KBM-7 (cell line): ENCODE data around the gene PDZD2.

Experiments used
- DNase-seq: peaks from one replicate; pipeline ENCODE4 v3.0.0-alpha.2; 2015
- in situ Hi-C: fragments of 300-500 bp; cut with MboI; formaldehyde crosslinking; loops from 2 replicates; pipeline ENCODE4 v1.14.3; 2020; ENCODE audit warnings: low sequenced_read_pairs, low pct_unique_long_range_greater_than_20kb, mixed read lengths

PDZD2 gene

DNA sequence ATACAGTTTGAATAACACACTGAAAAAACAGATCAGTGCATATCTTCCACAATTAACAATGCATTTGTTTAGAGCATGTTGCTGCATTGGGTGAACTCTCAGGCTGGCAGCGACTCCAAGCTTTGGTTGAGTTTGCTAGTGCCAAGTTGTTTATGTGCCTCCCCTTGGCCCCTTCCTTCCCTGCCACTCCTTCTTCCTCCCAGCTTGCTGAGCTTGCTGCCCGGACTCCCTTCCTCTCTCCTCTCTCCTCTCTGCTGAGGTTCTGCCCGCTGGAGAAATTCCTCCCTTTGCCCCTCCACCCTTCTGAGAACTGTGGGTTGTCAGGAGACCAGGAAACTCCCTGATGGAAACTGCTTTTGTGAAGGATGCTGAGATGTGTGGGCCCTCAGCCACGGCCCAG is 247.3 kb downstream of the PDZD2 start:
- in situ Hi-C loops: no loop called here
- no peak for DNase-seq

- in situ Hi-C loops: no loop called here
- DNase-seq: no peak
Observed at GRCh38 chr5:31887556-31887955, 248.6 kb downstream of the PDZD2 start.

DNA sequence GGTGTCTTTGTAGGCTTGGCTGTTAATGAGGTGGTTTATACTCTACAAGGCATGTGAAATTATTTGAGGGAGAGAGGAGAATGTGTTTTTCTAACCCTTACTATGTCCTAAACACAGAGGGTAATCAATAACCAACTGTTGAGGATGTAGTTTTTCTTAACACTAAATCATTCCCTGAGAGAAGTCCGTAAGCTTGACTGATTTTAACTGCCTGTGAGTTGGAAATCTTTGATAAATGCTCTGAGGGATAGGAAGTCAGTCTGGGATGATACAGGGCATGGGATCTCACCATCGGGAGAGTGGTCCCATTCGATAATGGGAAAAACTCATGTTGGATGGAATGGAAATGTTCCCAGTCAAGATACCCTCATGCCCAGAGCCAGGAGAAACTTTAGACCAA is 249.6 kb downstream of the PDZD2 start:
- in situ Hi-C loops: no loop called here
- no peak for DNase-seq

- in situ Hi-C loops: no loop called here
- no peak for DNase-seq
Observed at GRCh38 chr5:31889001-31889561, 250.2 kb downstream of the PDZD2 start.

DNA sequence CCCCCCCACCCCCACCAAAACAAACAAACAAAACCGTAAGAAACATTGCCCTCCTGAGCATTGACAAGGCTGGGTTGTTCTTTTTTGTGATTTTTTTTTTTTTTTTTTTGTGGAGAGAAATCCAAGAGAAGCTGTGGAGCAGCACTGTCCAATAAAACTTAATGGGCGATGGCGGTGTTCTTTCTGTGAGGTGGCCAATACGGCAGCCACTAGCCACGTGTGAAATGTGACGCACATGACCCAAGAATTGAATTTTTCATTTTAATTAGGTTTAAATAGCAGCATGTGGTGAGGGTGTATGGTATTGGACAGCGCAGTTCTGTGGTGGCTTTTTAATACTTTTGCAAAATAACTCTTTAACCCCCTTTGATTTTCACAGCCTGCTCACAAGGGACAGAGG is 251.1 kb downstream of the PDZD2 start:
- in situ Hi-C loops: no loop called here
- no peak for DNase-seq

DNA sequence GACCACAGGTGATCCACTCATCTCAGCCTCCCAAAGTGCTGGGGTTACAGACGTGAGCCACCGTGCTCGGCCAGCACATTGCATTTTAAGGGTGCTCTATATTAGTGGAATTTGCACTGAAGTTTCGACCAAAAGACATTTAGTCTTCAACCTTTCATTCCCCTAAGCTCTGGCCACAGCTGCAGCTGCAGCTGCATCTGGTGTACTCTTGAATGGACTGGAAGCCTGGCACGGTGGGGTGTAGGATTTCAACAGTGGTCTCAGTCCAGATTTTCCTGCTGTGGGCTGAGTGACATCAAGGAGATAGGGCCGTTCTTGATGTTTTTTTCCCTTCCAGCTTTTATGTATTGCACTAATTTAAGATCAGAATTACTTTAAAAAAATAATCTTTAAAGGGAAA is 255.2 kb downstream of the PDZD2 start:
- no peak for DNase-seq
- in situ Hi-C loops: no loop called here

- in situ Hi-C loops: no loop called here
- no peak for DNase-seq
Observed at GRCh38 chr5:31895199-31895820, 256.4 kb downstream of the PDZD2 start.

GRCh38 chr5:31898036-31898632 is 259.2 kb downstream of the PDZD2 start:
- in situ Hi-C loops: no loop called here
- DNase-seq: no peak

- no peak for DNase-seq
- in situ Hi-C loops: no loop called here
Observed at GRCh38 chr5:31900296-31900865, 261.4 kb downstream of the PDZD2 start.

DNA sequence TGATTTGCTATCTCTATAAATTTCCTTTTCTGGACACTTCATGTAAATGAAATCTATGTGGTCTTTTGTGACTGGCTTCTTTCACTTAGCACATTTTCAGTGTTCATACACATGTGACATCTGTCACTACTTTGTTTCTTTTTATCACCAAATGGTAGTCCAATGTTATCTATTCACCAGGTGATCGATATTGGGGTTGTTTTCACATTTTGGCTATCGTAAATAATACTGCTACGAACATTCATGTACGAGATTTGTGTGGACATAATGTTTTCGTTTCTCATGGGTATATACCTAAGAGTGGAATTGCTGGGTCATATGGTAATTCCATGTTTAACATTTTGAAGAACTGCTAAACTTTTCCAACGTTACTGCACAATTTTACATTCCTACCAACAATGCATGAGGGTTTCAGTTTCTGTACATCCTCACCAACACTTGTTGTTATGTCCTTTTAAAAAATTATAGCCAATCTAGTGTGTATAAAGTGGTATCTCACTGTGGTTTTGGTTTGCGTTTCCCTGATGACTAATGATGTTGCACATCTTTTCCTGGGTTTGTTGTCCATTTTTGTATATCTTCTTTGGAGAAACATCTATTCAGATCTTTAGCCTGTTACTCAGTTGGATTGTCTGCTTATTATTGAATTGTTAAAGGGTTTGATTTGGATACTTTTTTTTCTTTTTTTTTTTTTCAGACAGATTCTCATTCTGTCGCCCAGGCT is 263.0 kb downstream of the PDZD2 start:
- in situ Hi-C loops: no loop called here
- DNase-seq: no peak

DNA sequence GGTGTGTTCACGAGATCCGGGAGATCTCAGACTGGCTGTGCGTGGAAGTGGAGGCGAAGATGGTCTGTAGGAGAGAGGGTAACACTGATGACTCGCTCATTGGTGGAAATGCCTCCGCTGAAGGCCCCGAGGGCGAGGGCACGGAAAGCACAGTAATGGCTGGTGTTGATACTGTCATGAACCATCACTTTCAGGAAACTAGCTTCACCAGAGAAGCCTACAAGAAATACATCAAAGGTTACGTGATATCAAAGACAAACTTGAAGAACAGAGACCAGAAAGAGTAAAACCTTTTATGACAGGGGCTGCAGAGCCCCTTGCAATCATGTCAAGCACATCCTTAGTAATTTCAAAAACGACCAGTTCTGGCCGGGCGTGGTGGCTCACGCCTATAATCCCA is 269.5 kb downstream of the PDZD2 start:
- in situ Hi-C loops: no loop called here
- DNase-seq: no peak

DNA sequence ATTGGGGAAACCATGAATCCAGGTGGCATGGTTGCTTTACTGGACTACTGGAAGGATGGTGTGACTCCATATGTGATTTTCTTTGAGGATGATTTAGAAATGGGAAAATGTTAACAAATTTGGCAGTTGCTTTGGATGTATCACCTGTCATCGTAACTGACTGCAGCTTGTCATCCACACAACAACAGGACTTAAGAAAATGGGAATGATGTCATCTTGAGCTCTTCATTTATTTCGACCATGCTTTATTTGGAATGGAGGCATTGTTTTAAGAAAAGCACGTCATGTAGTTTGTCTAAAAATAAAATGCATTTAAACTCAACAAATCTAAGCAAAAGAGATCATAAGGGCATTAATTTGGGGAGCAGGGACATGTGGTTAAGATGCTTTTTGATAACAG is 270.1 kb downstream of the PDZD2 start:
- in situ Hi-C loops: no loop called here
- no peak for DNase-seq

- in situ Hi-C loops: no loop called here
- no peak for DNase-seq
Observed at GRCh38 chr5:31911291-31912265, 272.6 kb downstream of the PDZD2 start.

GRCh38 chr5:31913808-31914207 is 274.9 kb downstream of the PDZD2 start:
- in situ Hi-C loops: no loop called here
- no peak for DNase-seq

DNA sequence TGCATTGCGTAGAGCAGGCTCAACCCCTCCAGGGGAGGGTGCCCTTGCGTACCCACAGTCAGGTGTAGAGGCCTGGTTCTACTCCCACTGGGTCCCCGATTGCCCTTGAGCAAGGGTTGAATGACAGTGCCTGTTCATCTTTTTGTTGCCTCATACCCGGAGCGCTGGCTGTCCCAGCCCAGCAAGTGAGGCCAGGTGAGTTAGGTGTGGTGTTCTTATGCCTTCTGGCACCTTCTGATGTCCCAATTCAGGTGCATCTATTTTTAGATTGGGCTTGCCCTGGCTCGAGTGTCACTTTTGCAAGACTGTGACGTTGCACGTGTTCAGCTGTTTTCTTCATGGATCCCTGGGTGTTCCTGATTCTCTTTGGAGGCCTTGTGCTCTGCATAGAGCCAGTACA is 277.4 kb downstream of the PDZD2 start:
- in situ Hi-C loops: no loop called here
- DNase-seq: no peak

DNA sequence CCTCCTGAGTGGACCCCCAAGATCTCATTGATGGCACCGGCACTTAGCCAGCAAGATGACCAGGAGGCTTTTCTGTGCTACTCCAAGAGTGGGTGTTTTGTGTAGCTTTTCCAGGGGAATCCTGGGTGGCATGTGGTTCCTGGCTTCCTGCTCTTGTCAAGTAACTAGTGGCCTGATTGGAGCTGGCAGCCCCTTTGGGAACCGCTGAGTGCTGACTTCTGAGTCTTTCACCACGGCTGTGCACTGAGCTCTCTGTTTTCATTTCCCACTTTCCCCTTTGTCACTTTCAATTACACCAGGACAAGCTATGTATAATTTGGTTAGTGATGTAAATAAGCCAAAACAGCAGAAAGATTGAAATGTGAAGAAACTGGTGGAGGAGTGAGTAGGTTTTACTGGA is 279.8 kb downstream of the PDZD2 start:
- in situ Hi-C loops: no loop called here
- DNase-seq: no peak

- no peak for DNase-seq
- in situ Hi-C loops: no loop called here
Observed at GRCh38 chr5:31921852-31922305, 282.9 kb downstream of the PDZD2 start.

- in situ Hi-C loops: no loop called here
- no peak for DNase-seq
Observed at GRCh38 chr5:31924005-31924404, 285.1 kb downstream of the PDZD2 start.

DNA sequence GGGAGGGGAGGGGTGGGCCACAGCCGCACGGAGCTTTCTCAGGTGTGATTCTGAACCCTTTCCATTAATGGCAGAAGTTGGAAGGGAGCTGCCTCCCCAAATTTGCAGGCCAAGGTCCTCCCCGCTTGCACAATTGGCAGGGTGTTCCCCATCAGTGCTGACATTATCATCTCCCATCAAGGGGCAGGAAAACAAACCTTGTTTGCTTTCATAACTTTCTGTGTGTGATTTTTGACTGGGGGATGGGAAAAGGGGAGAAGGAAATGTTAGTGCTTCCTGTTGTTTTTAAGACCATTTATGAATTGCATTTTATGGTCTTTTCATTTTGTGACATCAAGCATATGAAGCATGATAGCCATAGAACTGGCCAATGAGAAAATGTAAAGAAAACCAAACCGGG is 292.9 kb downstream of the PDZD2 start:
- in situ Hi-C loops: no loop called here
- DNase-seq: no peak
